Measurements from ENCODE around the gene MATN4. TPM values are rescaled to one million over a fixed set of nuclear protein-coding genes. Genes with fewer than 3 reads are reported as not detected.

The MATN4 gene
- total RNA-seq, 1 donor from 2014 or later = 0.29 TPM

- Histone ChIP-seq H3K27me3 (peaks cover 3% of the 10 kb centered on the region), H3K36me3 (no peaks in the 10 kb centered on the region), H3K9me3 (no peaks in the 10 kb centered on the region), H3K4me3 (no peak overlapping the region), H3K4me1 (peaks cover 10% of the 10 kb centered on the region), H3K27ac (no peak overlapping the region)
- ATAC-seq = peak; percentile 85
- intact Hi-C loops (cut with DNase I) = no loop called here
- peak; percentile 85 for DNase-seq
- TF ChIP-seq CTCF (IDR thresholded peaks at IDR 0.05) = peak; percentile 89
Observed at GRCh38 chr20:45290677-45291355, 17.3 kb downstream of the MATN4 start.

- TF ChIP-seq CTCF (IDR thresholded peaks at IDR 0.05) = no peak
- intact Hi-C loops (cut with DNase I) = no loop called here
- ATAC-seq (no peak), DNase-seq (no peak)
- no peaks in the 10 kb centered on the region for H3K36me3 ChIP-seq
- H3K27me3 ChIP-seq = peaks cover 3% of the 10 kb centered on the region
- H3K4me3 ChIP-seq = no peak overlapping the region
- peaks cover 10% of the 10 kb centered on the region for H3K4me1 ChIP-seq
- no peaks in the 10 kb centered on the region for H3K9me3 ChIP-seq
- no peak overlapping the region for H3K27ac ChIP-seq
Observed at GRCh38 chr20:45289942-45290676, 18.0 kb downstream of the MATN4 start.

GRCh38 chr20:45288860-45289259 is 19.2 kb downstream of the MATN4 start:
- H3K4me1 ChIP-seq = peaks cover 10% of the 10 kb centered on the region
- intact Hi-C loops (cut with DNase I) = no loop called here
- H3K36me3 ChIP-seq = no peaks in the 10 kb centered on the region
- no peaks in the 10 kb centered on the region for H3K9me3 ChIP-seq
- no peak overlapping the region for H3K27ac ChIP-seq
- no peak for TF ChIP-seq CTCF (IDR thresholded peaks at IDR 0.05)
- DNase-seq (no peak), ATAC-seq (no peak)
- no peak overlapping the region for H3K4me3 ChIP-seq
- peaks cover 3% of the 10 kb centered on the region for H3K27me3 ChIP-seq

- TF ChIP-seq CTCF (IDR thresholded peaks at IDR 0.05) = no peak
- Histone ChIP-seq H3K4me1 (peaks cover 10% of the 10 kb centered on the region), H3K27ac (no peak overlapping the region), H3K27me3 (peaks cover 3% of the 10 kb centered on the region), H3K4me3 (no peak overlapping the region), H3K36me3 (no peaks in the 10 kb centered on the region), H3K9me3 (no peaks in the 10 kb centered on the region)
- DNase-seq (no peak), ATAC-seq (no peak)
- intact Hi-C loops (cut with DNase I) = no loop called here
Observed at GRCh38 chr20:45288376-45288775, 19.7 kb downstream of the MATN4 start.

GRCh38 chr20:45283551-45284057 is 24.5 kb downstream of the MATN4 start:
- no peaks in the 10 kb centered on the region for H3K4me1 ChIP-seq
- intact Hi-C loops (cut with DNase I) = no loop called here
- ATAC-seq = peak; percentile 33

More at GRCh38 chr20:45283551-45284057, 24.5 kb downstream of the MATN4 start:
- H3K4me3 ChIP-seq = no peak overlapping the region
- no peaks in the 10 kb centered on the region for H3K36me3 ChIP-seq
- H3K27me3 ChIP-seq = no peaks in the 10 kb centered on the region
- no peak for TF ChIP-seq CTCF (IDR thresholded peaks at IDR 0.05)
- H3K27ac ChIP-seq = no peak overlapping the region
- no peak for DNase-seq
- no peaks in the 10 kb centered on the region for H3K9me3 ChIP-seq

Data from upper lobe of right lung (tissue), 1 donor.